Cardiac muscle cell (in vitro differentiated cells and primary cell): ENCODE data around the gene DCD. TPM values are rescaled to one million over a fixed set of nuclear protein-coding genes. Genes with fewer than 3 reads are reported as not detected.

Experiments used
- DNase-seq, 2 donors: peaks; one replicate each; pipeline versions ENCODE4 v3.0.0 to v3.0.0-alpha.2; 2010 to 2017; ENCODE audit warnings: low read depth in 1 of 2, low spot score in 1 of 2
- H3K27ac ChIP-seq: fragments of 200-600 bp; sonication (generic); 2 replicates; pipeline ENCODE4 v1.5.1; 2016
- H3K27me3 ChIP-seq: fragments of 200-600 bp; sonication (generic); 2 replicates; pipeline ENCODE4 v1.6.0; 2016; ENCODE audit warnings: control low read depth
- H3K36me3 ChIP-seq: fragments of 200-600 bp; sonication (generic); 2 replicates; pipeline ENCODE4 v1.5.1; 2016; ENCODE audit warnings: control low read depth
- H3K4me1 ChIP-seq: fragments of 200-600 bp; sonication (generic); 2 replicates; pipeline ENCODE4 v1.8.1; 2017; ENCODE audit warnings: low read depth, mild to moderate bottlenecking, mixed run types
- H3K4me3 ChIP-seq: fragments of 200-600 bp; sonication (generic); 2 replicates; pipeline ENCODE4 v1.5.1; 2016; ENCODE audit warnings: mild to moderate bottlenecking
- H3K9me3 ChIP-seq: fragments of 200-600 bp; sonication (generic); 2 replicates; pipeline ENCODE4 v1.5.1; 2017; ENCODE audit warnings: low read depth, mild to moderate bottlenecking, control low read depth
- CTCF ChIP-seq: IDR thresholded peaks from 2 replicates; pipeline ENCODE4 v1.5.1; 2012; ENCODE audit warnings: low read depth, mild to moderate bottlenecking, low read length
- polyA plus RNA-seq: library from polyadenylated mRNA; unstranded; fragments of >200 nt; fragmentation: Nextera tagmentation; extraction: Ambion mirVana; gene quantifications from 2 replicates; pipeline ENCODE4 v1.2.1, GENCODE V29; 2016
- total RNA-seq: library from RNA; depleted of rRNA; stranded (reverse); fragments of >200 nt; gene quantifications from 2 replicates; pipeline ENCODE4 v1.2.3, GENCODE V29; 2016

DCD gene
- total and polyA plus RNA-seq, 2 experiments from 2014 or later: 0.22 TPM; not detected in 1

- Histone ChIP-seq H3K9me3 (no peaks in the 10 kb centered on the region), H3K27me3 (no peaks in the 10 kb centered on the region), H3K4me3 (no peak overlapping the region), H3K4me1 (no peaks in the 10 kb centered on the region), H3K27ac (no peak overlapping the region), H3K36me3 (no peaks in the 10 kb centered on the region)
- DNase-seq: no peak
- no peak for TF ChIP-seq CTCF
Observed at GRCh38 chr12:54612225-54612750, 35.9 kb downstream of the DCD start.

- Histone ChIP-seq H3K27ac (no peak overlapping the region), H3K9me3 (no peaks in the 10 kb centered on the region), H3K27me3 (no peaks in the 10 kb centered on the region), H3K36me3 (no peaks in the 10 kb centered on the region), H3K4me1 (no peaks in the 10 kb centered on the region), H3K4me3 (no peak overlapping the region)
- no peak for TF ChIP-seq CTCF
- no peak for DNase-seq
Observed at GRCh38 chr12:54611715-54612149, 36.4 kb downstream of the DCD start.

GRCh38 chr12:54608769-54609168, 39.4 kb downstream of the DCD start:
- no peaks in the 10 kb centered on the region for H3K36me3 ChIP-seq

GRCh38 chr12:54608156-54608555, 40.0 kb downstream of the DCD start:
- no peak overlapping the region for H3K27ac ChIP-seq
- H3K36me3 ChIP-seq: no peaks in the 10 kb centered on the region
- no peak for TF ChIP-seq CTCF
- H3K4me1 ChIP-seq: no peaks in the 10 kb centered on the region
- H3K27me3 ChIP-seq: no peaks in the 10 kb centered on the region
- DNase-seq: no peak
- no peak overlapping the region for H3K4me3 ChIP-seq
- no peaks in the 10 kb centered on the region for H3K9me3 ChIP-seq

More at GRCh38 chr12:54608769-54609168, 39.4 kb downstream of the DCD start:
- H3K9me3 ChIP-seq: no peaks in the 10 kb centered on the region
- H3K4me3 ChIP-seq: no peak overlapping the region
- no peak overlapping the region for H3K27ac ChIP-seq
- no peak for TF ChIP-seq CTCF
- H3K4me1 ChIP-seq: no peaks in the 10 kb centered on the region
- H3K27me3 ChIP-seq: no peaks in the 10 kb centered on the region
- DNase-seq: no peak

- no peaks in the 10 kb centered on the region for H3K9me3 ChIP-seq
- H3K36me3 ChIP-seq: no peaks in the 10 kb centered on the region
Observed at GRCh38 chr12:54606556-54606955, 41.6 kb downstream of the DCD start.

More at GRCh38 chr12:54606556-54606955, 41.6 kb downstream of the DCD start:
- no peak overlapping the region for H3K4me3 ChIP-seq
- H3K27ac ChIP-seq: no peak overlapping the region
- DNase-seq: no peak
- H3K4me1 ChIP-seq: no peaks in the 10 kb centered on the region
- H3K27me3 ChIP-seq: no peaks in the 10 kb centered on the region
- TF ChIP-seq CTCF: no peak
